PFSK-1 (cell line): ENCODE measurements around the gene WNK3.

Experiments used
- FOXP2 ChIP-seq: optimal IDR thresholded peaks from 2 replicates; pipeline ENCODE3; 2011; ENCODE audit warnings: borderline replicate concordance, control low read depth, inconsistent platforms; ENCODE audit not compliant: insufficient read depth; ENCODE audit errors: extremely low read length, extremely low read depth
- POLR2AphosphoS5 ChIP-seq: IDR thresholded peaks from 2 replicates; pipeline ENCODE4 v1.6.1; 2012; ENCODE audit warnings: low read depth, mild to moderate bottlenecking, control low read depth, low read length, moderate library complexity
- SIN3A ChIP-seq: IDR thresholded peaks from 2 replicates; pipeline ENCODE4 v1.6.1; 2012; ENCODE audit warnings: mild to moderate bottlenecking, low read length, moderate library complexity, borderline replicate concordance; ENCODE audit not compliant: insufficient read depth
- TAF1 ChIP-seq: IDR thresholded peaks from 2 replicates; pipeline ENCODE4 v1.6.1; 2012; ENCODE audit warnings: low read length, control low read depth, borderline replicate concordance; ENCODE audit not compliant: insufficient read depth
- TF ChIP-seq, protein P1 (sequence below), 2 experiments: IDR thresholded peaks; 2 replicates each; pipeline versions ENCODE4 v1.6.1 to v1.8.0; 2011 to 2012; ENCODE audit warnings: low read depth in 2 of 2, low read length in 2 of 2, control low read depth in 1 of 2, inconsistent platforms in 1 of 2, mild to moderate bottlenecking in 1 of 2, moderate library complexity in 1 of 2; ENCODE audit not compliant: insufficient read depth in 1 of 2

The WNK3 gene

DNA sequence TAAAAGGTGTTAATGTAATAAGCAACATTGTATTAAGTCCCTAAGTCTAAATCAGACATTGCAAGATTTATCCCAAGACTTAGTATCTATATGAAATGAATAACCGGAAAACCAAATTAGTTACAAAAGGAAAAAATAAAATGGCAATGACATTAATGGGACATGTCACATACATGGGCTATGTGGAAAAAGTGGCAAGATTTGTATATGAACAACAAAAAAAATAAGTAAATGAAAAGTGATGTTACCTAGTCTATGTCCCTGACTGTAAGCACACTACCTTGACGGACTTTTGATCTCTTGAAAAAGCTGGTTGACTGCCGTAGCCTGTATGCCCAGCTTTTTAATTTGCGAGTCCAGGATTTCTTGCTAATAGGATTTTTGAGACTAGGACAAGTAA is 119.3 kb downstream of the WNK3 start:
- TF ChIP-seq FOXP2 (no peak), POLR2AphosphoS5 (no peak), TAF1 (no peak), SIN3A (no peak)
- TF ChIP-seq, protein P1, sequence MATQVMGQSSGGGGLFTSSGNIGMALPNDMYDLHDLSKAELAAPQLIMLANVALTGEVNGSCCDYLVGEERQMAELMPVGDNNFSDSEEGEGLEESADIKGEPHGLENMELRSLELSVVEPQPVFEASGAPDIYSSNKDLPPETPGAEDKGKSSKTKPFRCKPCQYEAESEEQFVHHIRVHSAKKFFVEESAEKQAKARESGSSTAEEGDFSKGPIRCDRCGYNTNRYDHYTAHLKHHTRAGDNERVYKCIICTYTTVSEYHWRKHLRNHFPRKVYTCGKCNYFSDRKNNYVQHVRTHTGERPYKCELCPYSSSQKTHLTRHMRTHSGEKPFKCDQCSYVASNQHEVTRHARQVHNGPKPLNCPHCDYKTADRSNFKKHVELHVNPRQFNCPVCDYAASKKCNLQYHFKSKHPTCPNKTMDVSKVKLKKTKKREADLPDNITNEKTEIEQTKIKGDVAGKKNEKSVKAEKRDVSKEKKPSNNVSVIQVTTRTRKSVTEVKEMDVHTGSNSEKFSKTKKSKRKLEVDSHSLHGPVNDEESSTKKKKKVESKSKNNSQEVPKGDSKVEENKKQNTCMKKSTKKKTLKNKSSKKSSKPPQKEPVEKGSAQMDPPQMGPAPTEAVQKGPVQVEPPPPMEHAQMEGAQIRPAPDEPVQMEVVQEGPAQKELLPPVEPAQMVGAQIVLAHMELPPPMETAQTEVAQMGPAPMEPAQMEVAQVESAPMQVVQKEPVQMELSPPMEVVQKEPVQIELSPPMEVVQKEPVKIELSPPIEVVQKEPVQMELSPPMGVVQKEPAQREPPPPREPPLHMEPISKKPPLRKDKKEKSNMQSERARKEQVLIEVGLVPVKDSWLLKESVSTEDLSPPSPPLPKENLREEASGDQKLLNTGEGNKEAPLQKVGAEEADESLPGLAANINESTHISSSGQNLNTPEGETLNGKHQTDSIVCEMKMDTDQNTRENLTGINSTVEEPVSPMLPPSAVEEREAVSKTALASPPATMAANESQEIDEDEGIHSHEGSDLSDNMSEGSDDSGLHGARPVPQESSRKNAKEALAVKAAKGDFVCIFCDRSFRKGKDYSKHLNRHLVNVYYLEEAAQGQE (IDR thresholded peaks at IDR 0.05; ENCODE audit: insufficient read depth in 1 of 2, low read depth in 2 of 2, low read length in 2 of 2), result no peak

DNA sequence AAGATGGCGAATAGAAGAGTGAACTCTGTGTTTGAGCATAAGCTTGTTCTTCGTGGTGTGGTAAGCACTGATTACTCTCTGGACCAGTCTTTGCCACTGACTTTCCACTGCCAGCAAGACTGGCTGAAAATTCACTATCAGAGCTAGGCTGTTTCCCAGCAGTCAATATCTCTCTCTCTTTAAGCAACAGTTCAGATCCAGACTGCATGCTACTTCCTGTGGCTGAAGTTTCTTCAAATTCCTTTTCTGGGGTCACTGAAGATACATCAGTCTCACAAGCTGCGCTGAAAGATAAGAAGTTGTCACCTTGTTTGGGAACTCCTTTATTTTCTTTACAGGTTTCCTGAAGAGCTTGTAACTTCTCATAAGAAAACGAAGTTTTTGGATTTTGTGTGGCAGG is 120.8 kb downstream of the WNK3 start:
- no peak for TF ChIP-seq SIN3A
- TF ChIP-seq, protein P1 (IDR thresholded peaks at IDR 0.05; ENCODE audit: insufficient read depth in 1 of 2, low read depth in 2 of 2, low read length in 2 of 2), result no peak
- no peak for TF ChIP-seq TAF1
- no peak for TF ChIP-seq POLR2AphosphoS5
- TF ChIP-seq FOXP2, result no peak

DNA sequence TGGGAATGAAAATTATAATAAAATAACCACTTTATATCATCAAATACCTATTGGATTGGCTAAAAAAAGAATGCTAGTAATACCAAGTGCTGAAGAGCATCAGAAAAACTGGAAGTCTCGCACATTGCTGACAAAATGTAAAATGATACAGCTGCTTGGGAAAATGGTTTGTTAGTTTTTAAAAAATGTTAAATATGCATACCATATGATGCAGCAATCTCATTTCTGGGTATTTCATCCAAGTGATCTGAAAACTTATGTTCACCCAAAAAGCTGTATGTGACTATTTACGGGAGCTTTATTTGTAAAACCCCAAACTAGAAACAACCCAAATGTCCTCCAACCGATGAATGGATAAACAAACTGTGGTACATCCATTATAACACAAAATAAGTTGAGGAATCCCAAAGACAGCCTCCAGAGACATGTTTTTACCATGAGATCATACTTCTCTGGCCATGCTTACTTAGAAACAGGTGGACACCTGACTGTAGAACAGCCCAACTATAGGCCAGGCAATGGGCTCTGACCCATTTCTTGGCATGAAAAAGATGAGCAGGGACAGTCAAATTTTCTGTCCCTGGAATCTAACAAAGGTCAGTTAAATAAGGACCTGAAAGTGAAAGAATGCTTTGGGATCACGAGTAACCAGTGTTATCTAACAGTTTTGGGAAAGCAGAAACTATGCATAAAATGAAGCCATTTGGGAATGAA is 127.3 kb downstream of the WNK3 start:
- TF ChIP-seq TAF1, result no peak
- no peak for TF ChIP-seq SIN3A
- no peak for TF ChIP-seq POLR2AphosphoS5

DNA sequence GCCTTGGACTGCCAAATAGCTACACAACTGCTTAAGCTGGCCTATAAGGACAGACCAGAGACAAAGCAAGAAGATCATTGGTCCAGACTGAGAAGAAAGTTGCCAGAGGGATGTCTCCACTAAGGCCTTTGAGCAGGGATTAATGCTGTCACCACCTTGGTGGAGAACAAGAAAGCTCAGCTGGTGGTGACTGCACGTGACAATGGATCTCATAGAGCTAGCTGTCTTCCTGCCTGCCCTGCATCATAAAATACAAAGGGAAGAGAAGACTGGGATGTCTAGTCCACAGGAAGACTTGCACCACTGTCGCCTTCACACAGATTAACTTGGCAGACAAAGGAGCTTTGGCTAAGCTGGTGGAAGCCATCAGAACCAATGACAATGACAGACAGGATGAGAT is 134.3 kb downstream of the WNK3 start:
- TF ChIP-seq POLR2AphosphoS5 (no peak), TAF1 (no peak), FOXP2 (no peak), SIN3A (no peak)
- TF ChIP-seq, protein P1 (IDR thresholded peaks at IDR 0.05; ENCODE audit: insufficient read depth in 1 of 2, low read depth in 2 of 2, low read length in 2 of 2), result no peak

DNA sequence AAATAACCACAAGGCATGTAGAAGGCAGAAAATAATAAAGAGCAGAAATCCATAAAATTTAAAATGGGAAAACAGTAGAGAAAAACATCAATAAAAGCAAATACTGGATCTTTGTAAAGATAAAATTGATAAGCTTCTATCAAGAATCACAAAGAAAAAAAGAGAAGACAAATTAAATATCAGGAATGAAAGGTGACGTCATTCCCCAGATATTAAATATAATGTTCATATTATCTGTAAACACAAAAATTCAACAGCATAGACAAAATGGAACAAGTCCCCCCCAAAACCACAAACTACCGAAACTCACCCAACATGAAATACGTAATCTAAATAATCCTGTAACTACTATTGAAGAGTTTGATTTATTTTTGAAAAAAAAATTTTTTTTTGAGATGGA is 144.2 kb downstream of the WNK3 start:
- TF ChIP-seq POLR2AphosphoS5 (no peak), FOXP2 (no peak), SIN3A (no peak), TAF1 (no peak)
- TF ChIP-seq, protein P1 (IDR thresholded peaks at IDR 0.05; ENCODE audit: insufficient read depth in 1 of 2, low read depth in 2 of 2, low read length in 2 of 2), result no peak
